GM19238 (cell line): ENCODE measurements around the gene NOP9.
"Not testable (repeated sequence)": the region's sequence is repeated elsewhere in the genome, so short reads cannot be mapped to it uniquely, and the experiment has no call there.

Experiments
- DNase-seq: peaks from one replicate; pipeline ENCODE4 v3.0.0; 2011; ENCODE audit warnings: low spot score; ENCODE audit not compliant: insufficient read length

The NOP9 gene

GRCh38 chr14:24325041-24325530, 25.4 kb downstream of the NOP9 start:
- no peak for DNase-seq

GRCh38 chr14:24325963-24326362, 26.3 kb downstream of the NOP9 start:
- no peak for DNase-seq

GRCh38 chr14:24327303-24327702, 27.7 kb downstream of the NOP9 start:
- no peak for DNase-seq

- not testable (repeated sequence) for DNase-seq
Observed at GRCh38 chr14:24327914-24328313, 28.3 kb downstream of the NOP9 start.

GRCh38 chr14:24329073-24329663, 29.5 kb downstream of the NOP9 start:
- DNase-seq, result no peak

GRCh38 chr14:24329736-24330135, 30.1 kb downstream of the NOP9 start:
- DNase-seq, result no peak

- no peak for DNase-seq
Observed at GRCh38 chr14:24330973-24331674, 31.5 kb downstream of the NOP9 start.

GRCh38 chr14:24331731-24332267, 32.1 kb downstream of the NOP9 start:
- DNase-seq, result no peak

GRCh38 chr14:24332268-24332993, 32.8 kb downstream of the NOP9 start:
- DNase-seq, result peak; percentile 93

- DNase-seq, result no peak
Observed at GRCh38 chr14:24334431-24335291, 35.0 kb downstream of the NOP9 start, which contains the start of gene ADCY4. TSS of gene ADCY4 (minus strand) at chr14:24335071. CDS start at chr14:24334652, 419 bp downstream.

GRCh38 chr14:24335461-24336171, 36.0 kb downstream of the NOP9 start:
- no peak for DNase-seq

GRCh38 chr14:24337144-24337823, 37.6 kb downstream of the NOP9 start:
- DNase-seq, result no peak

- no peak for DNase-seq
Observed at GRCh38 chr14:24337824-24338175, 38.1 kb downstream of the NOP9 start.

- no peak for DNase-seq
Observed at GRCh38 chr14:24338843-24339242, 39.2 kb downstream of the NOP9 start.

GRCh38 chr14:24339284-24340151, 39.9 kb downstream of the NOP9 start, which contains the start of gene RIPK3:
TSS of gene RIPK3 (minus strand) at chr14:24339991. CDS start at chr14:24339826, 165 bp downstream.
- DNase-seq, result peak; percentile 82

GRCh38 chr14:24340606-24341005, 41.0 kb downstream of the NOP9 start:
- no peak for DNase-seq

GRCh38 chr14:24342889-24343288, 43.2 kb downstream of the NOP9 start:
- DNase-seq, result no peak

GRCh38 chr14:24343795-24344660, 44.4 kb downstream of the NOP9 start:
- no peak for DNase-seq
